ENCODE measurements around the gene ACTR6.
"Not testable (repeated sequence)": the region's sequence is repeated elsewhere in the genome, so short reads cannot be mapped to it uniquely, and the experiment has no call there.

Gene ACTR6

DNA sequence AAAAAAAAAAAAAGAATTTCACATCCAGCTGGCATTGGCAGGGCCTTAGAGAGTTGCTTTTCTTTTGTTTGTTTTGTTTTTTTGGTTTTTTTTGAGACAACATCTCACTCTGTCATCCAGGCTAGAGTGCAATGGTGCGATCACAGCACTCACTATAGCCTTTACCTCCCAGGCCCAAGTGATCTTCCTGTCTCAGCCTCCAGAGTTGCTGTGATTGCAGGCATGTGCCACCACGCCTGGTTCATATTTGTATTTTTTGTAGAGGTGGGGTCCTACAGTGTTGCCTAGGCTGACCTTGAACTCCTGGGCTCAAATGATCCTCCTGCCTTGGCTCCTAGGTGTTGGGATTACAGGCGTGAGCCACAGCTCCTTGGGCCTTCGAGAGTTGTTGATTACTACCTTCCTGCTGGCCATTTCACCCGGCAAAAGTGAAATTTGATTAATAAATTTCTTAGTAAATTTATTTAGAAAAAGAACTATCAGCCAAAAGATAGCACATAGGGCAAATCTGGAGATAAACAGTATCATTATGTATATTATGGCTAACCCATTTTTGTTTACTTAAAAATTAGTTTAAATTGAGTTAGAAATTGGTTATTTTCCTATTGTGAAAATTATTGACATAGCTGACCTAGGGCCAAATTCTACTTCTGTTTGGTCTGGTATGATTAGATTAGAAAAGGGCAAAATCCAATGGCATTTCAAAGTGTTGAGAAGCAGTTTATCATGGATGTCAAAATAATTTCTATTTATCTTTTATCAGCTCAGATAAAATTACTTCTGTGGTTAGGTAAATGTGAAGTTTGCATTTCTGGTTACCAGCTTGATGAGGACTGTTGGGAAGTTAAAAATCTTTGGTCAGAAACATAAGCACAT, 12.6 kb downstream of the ACTR6 start:
- no peak for DNase-seq (ENCODE audit: low read depth in 1 of 2, low spot score in 1 of 2)
- no peak for TF ChIP-seq JUND (IDR thresholded peaks at IDR 0.05; ENCODE audit: low read depth)
- in situ Hi-C loops (cut with HindIII; ENCODE audit: low pct_unique_long_range_greater_than_20kb, low sequenced_read_pairs): no loop called here

GRCh38 chr12:100214518-100214917, 13.9 kb downstream of the ACTR6 start:
- in situ Hi-C loops (cut with HindIII; ENCODE audit: low pct_unique_long_range_greater_than_20kb, low sequenced_read_pairs): no loop called here

GRCh38 chr12:100215209-100215608, 14.6 kb downstream of the ACTR6 start:
- DNase-seq (ENCODE audit: low read depth in 1 of 2, low spot score in 1 of 2): no peak
- in situ Hi-C loops (cut with HindIII; ENCODE audit: low pct_unique_long_range_greater_than_20kb, low sequenced_read_pairs): no loop called here
- no peak for TF ChIP-seq JUND (IDR thresholded peaks at IDR 0.05; ENCODE audit: low read depth)

More at GRCh38 chr12:100214518-100214917, 13.9 kb downstream of the ACTR6 start:
- TF ChIP-seq JUND (IDR thresholded peaks at IDR 0.05; ENCODE audit: low read depth): no peak
- DNase-seq (ENCODE audit: low read depth in 1 of 2, low spot score in 1 of 2): no peak

DNA sequence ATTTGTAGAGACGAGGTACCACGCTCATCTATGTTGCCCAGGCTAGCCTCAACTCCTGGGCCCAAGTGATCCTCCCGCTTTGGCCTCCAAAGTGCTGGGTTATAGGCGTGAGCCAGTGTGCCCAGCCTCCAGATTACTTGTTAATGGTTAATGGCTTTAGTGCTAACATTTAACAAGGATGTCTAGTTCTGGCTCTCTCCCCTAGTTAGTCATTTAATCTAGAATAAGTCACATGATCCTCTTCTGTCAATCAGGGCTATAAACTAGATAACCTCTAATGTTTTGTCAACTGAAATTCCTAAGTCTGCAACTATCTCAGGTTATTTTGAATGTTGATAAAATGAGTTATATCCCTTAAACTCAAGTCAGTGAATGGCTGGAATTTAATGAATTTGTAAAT, 15.7 kb downstream of the ACTR6 start:
- no peak for TF ChIP-seq JUND (IDR thresholded peaks at IDR 0.05; ENCODE audit: low read depth)
- in situ Hi-C loops (cut with HindIII; ENCODE audit: low pct_unique_long_range_greater_than_20kb, low sequenced_read_pairs): no loop called here
- DNase-seq (ENCODE audit: low read depth in 1 of 2, low spot score in 1 of 2): no peak

GRCh38 chr12:100219328-100220109, 18.9 kb downstream of the ACTR6 start:
- TF ChIP-seq JUND (IDR thresholded peaks at IDR 0.05; ENCODE audit: low read depth): no peak
- no peak for DNase-seq (ENCODE audit: low read depth in 1 of 2, low spot score in 1 of 2)
- in situ Hi-C loops (cut with HindIII; ENCODE audit: low pct_unique_long_range_greater_than_20kb, low sequenced_read_pairs): no loop called here

DNA sequence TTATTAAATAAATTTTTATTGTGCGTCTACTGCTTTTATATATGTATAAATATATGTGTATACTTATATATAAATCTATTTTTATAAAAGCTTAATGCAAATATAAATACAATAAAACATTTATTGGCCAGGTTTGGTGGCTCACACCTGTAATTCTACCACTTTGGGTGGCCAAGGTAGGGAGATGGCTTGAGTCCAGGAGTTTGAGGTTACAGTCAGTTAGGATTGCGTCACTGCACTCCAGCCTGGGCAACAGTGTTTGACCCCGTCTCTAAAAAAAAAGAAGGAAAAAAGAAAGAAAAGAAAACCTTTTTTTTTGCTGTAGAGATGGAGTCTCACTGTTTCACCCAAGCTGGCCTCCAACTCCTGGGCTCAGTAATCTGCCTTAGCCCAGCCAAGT, 20.9 kb downstream of the ACTR6 start:
- peak in 1 of 2 experiments; percentile 24 for DNase-seq (ENCODE audit: low read depth in 1 of 2, low spot score in 1 of 2)
- in situ Hi-C loops (cut with HindIII; ENCODE audit: low pct_unique_long_range_greater_than_20kb, low sequenced_read_pairs): no loop called here
- no peak for TF ChIP-seq JUND (IDR thresholded peaks at IDR 0.05; ENCODE audit: low read depth)

- in situ Hi-C loops (cut with HindIII; ENCODE audit: low pct_unique_long_range_greater_than_20kb, low sequenced_read_pairs); DNase-seq (ENCODE audit: low read depth in 1 of 2, low spot score in 1 of 2): not testable (repeated sequence)
Observed at GRCh38 chr12:100222173-100222572, 21.6 kb downstream of the ACTR6 start.

DNA sequence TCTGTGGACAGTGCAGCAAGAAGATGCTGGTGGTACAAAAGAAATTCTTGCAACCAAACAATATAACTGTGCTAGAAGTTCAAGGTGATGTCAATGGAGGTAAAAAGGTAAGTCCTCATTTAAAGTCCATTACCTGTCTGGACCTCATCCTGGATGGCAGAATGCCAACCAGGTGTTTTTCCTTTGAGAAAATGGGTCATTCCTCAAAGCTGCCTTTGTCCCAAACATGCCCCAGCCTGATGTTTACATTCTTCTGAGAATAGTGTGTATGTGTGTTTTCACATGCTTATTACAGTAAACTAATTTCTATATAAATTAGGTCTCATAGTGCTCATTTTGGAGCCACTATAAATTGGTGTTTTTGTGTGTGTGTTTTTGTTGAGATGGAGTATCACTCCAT, 24.9 kb downstream of the ACTR6 start:
- DNase-seq (ENCODE audit: low read depth in 1 of 2, low spot score in 1 of 2): peak in 1 of 2 experiments; percentile 28
- in situ Hi-C loops (cut with HindIII; ENCODE audit: low pct_unique_long_range_greater_than_20kb, low sequenced_read_pairs): no loop called here
- TF ChIP-seq JUND (IDR thresholded peaks at IDR 0.05; ENCODE audit: low read depth): no peak

DNA sequence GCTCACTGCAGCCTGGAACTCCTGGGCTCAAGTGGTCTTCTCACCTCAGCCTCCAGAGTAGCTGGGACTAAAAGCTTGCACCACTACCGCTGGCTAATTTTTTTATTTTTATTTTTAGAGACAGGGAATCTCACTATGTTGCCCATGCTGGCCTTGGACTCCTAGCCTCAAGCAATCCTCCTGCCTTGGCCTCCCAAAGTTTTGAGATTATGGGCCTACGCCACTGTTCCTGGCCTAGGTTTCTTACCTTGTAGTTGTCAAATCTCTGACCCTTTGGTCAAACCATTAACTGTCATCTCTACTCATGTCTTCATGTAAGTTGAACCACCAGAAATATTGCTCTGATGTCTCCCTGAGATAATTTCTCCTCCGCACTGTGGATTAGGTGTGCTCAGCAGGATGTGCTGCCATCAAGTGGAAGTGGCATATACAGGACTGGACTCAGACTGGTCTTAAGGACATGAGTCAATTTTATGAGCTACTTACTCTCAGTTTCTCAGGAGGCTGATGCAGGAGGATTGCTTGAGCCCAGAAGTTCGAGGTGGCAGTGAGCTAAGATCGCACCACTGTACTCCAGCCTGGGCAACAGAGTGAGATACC, 28.5 kb downstream of the ACTR6 start:
- TF ChIP-seq JUND (IDR thresholded peaks at IDR 0.05; ENCODE audit: low read depth): no peak
- peak; percentile 59 to 96 for DNase-seq (ENCODE audit: low read depth in 1 of 2, low spot score in 1 of 2)
- in situ Hi-C loops (cut with HindIII; ENCODE audit: low pct_unique_long_range_greater_than_20kb, low sequenced_read_pairs): no loop called here

GRCh38 chr12:100229876-100230275, 29.3 kb downstream of the ACTR6 start:
- in situ Hi-C loops (cut with HindIII; ENCODE audit: low pct_unique_long_range_greater_than_20kb, low sequenced_read_pairs): no loop called here
- peak; percentile 59 to 99 for DNase-seq (ENCODE audit: low read depth in 1 of 2, low spot score in 1 of 2)
- peak; percentile 88 for TF ChIP-seq JUND (IDR thresholded peaks at IDR 0.05; ENCODE audit: low read depth)

- DNase-seq (ENCODE audit: low read depth in 1 of 2, low spot score in 1 of 2): peak in 1 of 2 experiments; percentile 39
- in situ Hi-C loops (cut with HindIII; ENCODE audit: low pct_unique_long_range_greater_than_20kb, low sequenced_read_pairs): not testable (repeated sequence)
Observed at GRCh38 chr12:100231873-100232272, 31.3 kb downstream of the ACTR6 start.

GRCh38 chr12:100234166-100234565, 33.6 kb downstream of the ACTR6 start:
- no peak for TF ChIP-seq JUND (IDR thresholded peaks at IDR 0.05; ENCODE audit: low read depth)
- peak in 1 of 2 experiments; percentile 53 for DNase-seq (ENCODE audit: low read depth in 1 of 2, low spot score in 1 of 2)
- in situ Hi-C loops (cut with HindIII; ENCODE audit: low pct_unique_long_range_greater_than_20kb, low sequenced_read_pairs): no loop called here

Measured in T47D (cell line).